Naive thymus-derived CD8-positive, alpha-beta T cell (primary cell): Measurements from ENCODE around the gene RAPGEF1. TPM values are rescaled to one million over a fixed set of nuclear protein-coding genes. Genes with fewer than 3 reads are reported as not detected.

ENCODE experiments used
- ATAC-seq, 2 donors: fragments of 150-1000 bp; cut with Tn5 transposase in 1 of 2; sonication (Bioruptor Pico), chemical (Tn5 transposase) in 1 of 2; 1 replicate in 1 of 2; 2 replicates in 1 of 2; pipeline ENCODE4 v1.10.0; 2021; ENCODE audit warnings: mild to moderate bottlenecking in 2 of 2, moderate library complexity in 2 of 2
- POLR2A ChIA-PET: fragments of 350-600 bp; sonication (Branson Sonifier 250); formaldehyde crosslinking; loops from one replicate; lab custom pipeline; 2021; ENCODE audit warnings: antibody characterized with exemption; lab: Charles Lee
- DNase-seq, 10 donors: peaks; one replicate each; pipeline versions ENCODE4 v3.0.0 to v3.0.0-alpha.2; 2020 to 2022
- H3K27ac Mint-ChIP-seq, 10 donors: one replicate each; pipeline ENCODE4 v1.8.0; 2020 to 2022; ENCODE audit warnings: mild to moderate bottlenecking in 10 of 10, mixed read lengths in 10 of 10, moderate library complexity in 4 of 10, inconsistent platforms in 1 of 10
- H3K27me3 Mint-ChIP-seq, 5 donors: one replicate each; pipeline ENCODE4 v1.8.0; 2021 to 2022; ENCODE audit warnings: mixed read lengths in 5 of 5
- H3K36me3 Mint-ChIP-seq, 3 donors: one replicate each; pipeline ENCODE4 v1.8.0; 2020 to 2022; ENCODE audit warnings: mixed read lengths in 3 of 3, mild to moderate bottlenecking in 2 of 3, inconsistent platforms in 1 of 3
- H3K4me1 Mint-ChIP-seq, 4 donors: one replicate each; pipeline ENCODE4 v1.8.0; 2021 to 2022; ENCODE audit warnings: mixed read lengths in 4 of 4
- H3K4me3 Mint-ChIP-seq, 10 donors: one replicate each; pipeline ENCODE4 v1.8.0; 2020 to 2022; ENCODE audit warnings: mild to moderate bottlenecking in 10 of 10, mixed read lengths in 10 of 10, moderate library complexity in 6 of 10, inconsistent platforms in 1 of 10
- H3K9me3 Mint-ChIP-seq, 9 donors: one replicate each; pipeline ENCODE4 v1.8.0; 2020 to 2022; ENCODE audit warnings: mixed read lengths in 9 of 9, mild to moderate bottlenecking in 3 of 9, inconsistent platforms in 1 of 9, moderate library complexity in 1 of 9
- polyA plus RNA-seq, 3 donors: library from polyadenylated mRNA; unstranded; fragments of 300-500 nt; fragmentation: Illumina TruSeq; gene quantifications; one replicate each; pipeline ENCODE4 v1.2.3, GENCODE V29; 2021
- total RNA-seq, 8 experiments: library from RNA in 2 of 8; stranded (reverse) in 2 of 8; gene quantifications; one replicate each; pipeline ENCODE4 v1.2.3 and lab custom pipeline; 2021 to 2026

RAPGEF1 gene
- total and polyA plus RNA-seq, 5 experiments from 2014 or later: 1.6 to 94.7 (median 9.0) TPM

- Mint-ChIP-seq H3K4me3 (peak overlapping the region in 1 of 10 donors; percentile 2), H3K27ac (peak overlapping the region in 3 of 10 donors; percentile 15 to 88 (median 62)), H3K9me3 (no peaks in the 10 kb centered on the region), H3K36me3 (peaks cover 0 to 24% (median 4%) of the 10 kb centered on the region in 3 donors), H3K27me3 (no peaks in the 10 kb centered on the region), H3K4me1 (peaks cover 19 to 54% (median 46%) of the 10 kb centered on the region in 4 donors)
- DNase-seq: no peak
- POLR2A ChIA-PET: interaction anchor here (0.7 kb wide), 1 partner anchor 288 kb away, joined by 3 read pairs; no protein-coding TSS in a partner anchor
- no peak for ATAC-seq
Measured at GRCh38 chr9:131580358-131580757, 159.5 kb downstream of the RAPGEF1 start.

- POLR2A ChIA-PET: interaction anchor here (1.1 to 1.7 kb wide), 4 partner anchors 10 to 160 kb away, joined by 3 to 4 read pairs (median 4); partner anchors contain the start of gene RAPGEF1
- H3K27me3 Mint-ChIP-seq: no peaks in the 10 kb centered on the region
Measured at GRCh38 chr9:131579789-131580211, 160.1 kb downstream of the RAPGEF1 start.

GRCh38 chr9:131578731-131579504, 161.0 kb downstream of the RAPGEF1 start:
- peaks cover 17 to 41% (median 34%) of the 10 kb centered on the region in 4 donors for H3K4me1 Mint-ChIP-seq
- H3K36me3 Mint-ChIP-seq: peaks cover 0 to 24% (median 4%) of the 10 kb centered on the region in 3 donors
- H3K9me3 Mint-ChIP-seq: no peaks in the 10 kb centered on the region
- peak overlapping the region; percentile 85 to 97 (median 94) for H3K27ac Mint-ChIP-seq
- H3K27me3 Mint-ChIP-seq: no peaks in the 10 kb centered on the region
- peak; percentile 97 for ATAC-seq
- POLR2A ChIA-PET: interaction anchor here (0.6 to 1.7 kb wide), 14 partner anchors 9 to 662 kb away, joined by 3 to 6 read pairs (median 3); partner anchors contain the start of gene RAPGEF1
- H3K4me3 Mint-ChIP-seq: peak overlapping the region; percentile 58 to 81 (median 72)
- peak; percentile 33 to 79 (median 56) for DNase-seq

More at GRCh38 chr9:131579789-131580211, 160.1 kb downstream of the RAPGEF1 start:
- H3K36me3 Mint-ChIP-seq: peaks cover 0 to 24% (median 4%) of the 10 kb centered on the region in 3 donors
- peaks cover 17 to 49% (median 41%) of the 10 kb centered on the region in 4 donors for H3K4me1 Mint-ChIP-seq
- H3K9me3 Mint-ChIP-seq: no peaks in the 10 kb centered on the region
- DNase-seq (no peak), ATAC-seq (no peak)
- H3K27ac Mint-ChIP-seq: peak overlapping the region in 8 of 10 donors; percentile 19 to 95 (median 91)
- peak overlapping the region in 3 of 10 donors; percentile 20 to 71 (median 26) for H3K4me3 Mint-ChIP-seq

DNA sequence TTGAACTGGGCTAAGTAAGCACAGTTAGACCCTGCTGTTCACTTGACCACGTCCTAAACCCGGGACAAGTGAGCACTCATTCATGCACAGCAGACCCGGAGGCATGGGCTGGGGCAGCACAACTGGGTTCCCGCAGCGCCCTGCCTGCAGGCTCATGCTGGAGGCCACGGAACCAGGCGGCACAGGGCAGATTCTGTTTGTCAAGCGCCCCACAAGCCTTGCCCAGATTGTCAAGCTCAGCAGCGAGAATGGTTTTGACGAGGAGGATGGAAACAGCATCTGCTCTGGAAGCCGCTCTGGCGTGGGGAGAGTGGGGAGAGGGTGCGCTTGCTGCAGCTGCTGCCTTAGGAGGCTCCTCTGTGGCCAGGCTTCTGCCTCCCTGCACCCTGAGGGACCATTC, 161.9 kb downstream of the RAPGEF1 start:
- Mint-ChIP-seq H3K36me3 (peaks cover 0 to 21% (median 4%) of the 10 kb centered on the region in 3 donors), H3K27me3 (no peaks in the 10 kb centered on the region), H3K27ac (peak overlapping the region; percentile 85 to 97 (median 94)), H3K9me3 (no peaks in the 10 kb centered on the region), H3K4me3 (peak overlapping the region in 9 of 10 donors; percentile 7 to 81 (median 71)), H3K4me1 (peaks cover 15 to 33% (median 26%) of the 10 kb centered on the region in 4 donors)
- ATAC-seq: no peak
- DNase-seq: no peak
- POLR2A ChIA-PET: interaction anchor here (0.5 to 1.7 kb wide), 5 partner anchors 24 to 118 kb away, joined by 3 to 5 read pairs (median 4); no protein-coding TSS in a partner anchor

DNA sequence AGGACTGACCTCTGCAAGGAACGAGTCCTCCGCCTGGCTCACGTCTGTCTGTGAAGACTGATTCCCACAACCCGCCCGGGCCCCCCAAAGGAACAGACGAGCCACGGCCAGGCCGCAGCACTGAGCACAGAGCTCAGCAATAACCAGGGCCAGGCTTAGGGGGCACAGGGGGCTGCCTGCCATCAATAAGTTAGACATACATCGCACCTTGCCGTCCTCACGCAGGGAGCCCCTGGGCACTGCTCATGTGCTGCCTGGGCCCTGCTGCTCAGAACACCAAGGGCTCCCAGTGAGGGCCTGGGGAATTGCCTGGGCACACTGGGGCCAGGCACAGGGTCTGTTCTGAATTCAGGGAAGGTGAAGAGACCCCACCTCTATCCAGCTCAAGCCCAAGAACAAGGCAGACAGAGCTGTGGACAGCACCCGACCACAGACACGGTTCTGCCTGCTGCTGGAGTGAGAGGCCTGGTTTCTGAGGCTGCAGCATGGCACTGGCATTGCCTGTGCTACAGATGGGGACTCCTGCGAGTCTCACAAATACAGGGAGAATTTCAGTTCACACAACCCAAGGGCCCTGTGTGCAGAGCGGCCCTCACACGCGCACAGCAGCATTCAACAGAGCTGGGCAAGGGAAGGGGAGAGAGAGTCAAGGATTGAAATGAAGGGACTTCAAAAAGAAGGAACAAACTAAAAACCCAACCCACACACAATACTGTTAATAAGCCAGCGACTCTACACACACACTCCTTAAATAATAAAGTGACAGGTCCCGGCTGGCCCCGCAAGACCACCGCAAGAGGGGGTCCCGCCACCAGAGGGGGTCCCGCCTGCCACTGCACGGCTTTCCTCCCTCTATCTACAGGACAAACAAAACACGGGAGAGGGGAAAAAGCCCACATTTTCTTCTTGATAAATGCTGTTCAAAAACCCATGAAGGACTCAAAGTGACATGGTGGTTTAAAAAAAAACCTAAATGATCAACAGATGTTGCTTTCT, 162.6 kb downstream of the RAPGEF1 start:
- Mint-ChIP-seq H3K9me3 (no peaks in the 10 kb centered on the region), H3K4me1 (peaks cover 15 to 31% (median 25%) of the 10 kb centered on the region in 4 donors), H3K4me3 (peak overlapping the region in 6 of 10 donors; percentile 24 to 78 (median 58)), H3K27ac (peak overlapping the region; percentile 44 to 97 (median 94)), H3K27me3 (no peaks in the 10 kb centered on the region), H3K36me3 (peaks cover 0 to 24% (median 7%) of the 10 kb centered on the region in 3 donors)
- ATAC-seq: no peak
- no peak for DNase-seq
- POLR2A ChIA-PET: interaction anchor here (0.5 to 1.7 kb wide), 4 partner anchors 31 to 118 kb away, joined by 3 to 5 read pairs (median 4); no protein-coding TSS in a partner anchor

DNA sequence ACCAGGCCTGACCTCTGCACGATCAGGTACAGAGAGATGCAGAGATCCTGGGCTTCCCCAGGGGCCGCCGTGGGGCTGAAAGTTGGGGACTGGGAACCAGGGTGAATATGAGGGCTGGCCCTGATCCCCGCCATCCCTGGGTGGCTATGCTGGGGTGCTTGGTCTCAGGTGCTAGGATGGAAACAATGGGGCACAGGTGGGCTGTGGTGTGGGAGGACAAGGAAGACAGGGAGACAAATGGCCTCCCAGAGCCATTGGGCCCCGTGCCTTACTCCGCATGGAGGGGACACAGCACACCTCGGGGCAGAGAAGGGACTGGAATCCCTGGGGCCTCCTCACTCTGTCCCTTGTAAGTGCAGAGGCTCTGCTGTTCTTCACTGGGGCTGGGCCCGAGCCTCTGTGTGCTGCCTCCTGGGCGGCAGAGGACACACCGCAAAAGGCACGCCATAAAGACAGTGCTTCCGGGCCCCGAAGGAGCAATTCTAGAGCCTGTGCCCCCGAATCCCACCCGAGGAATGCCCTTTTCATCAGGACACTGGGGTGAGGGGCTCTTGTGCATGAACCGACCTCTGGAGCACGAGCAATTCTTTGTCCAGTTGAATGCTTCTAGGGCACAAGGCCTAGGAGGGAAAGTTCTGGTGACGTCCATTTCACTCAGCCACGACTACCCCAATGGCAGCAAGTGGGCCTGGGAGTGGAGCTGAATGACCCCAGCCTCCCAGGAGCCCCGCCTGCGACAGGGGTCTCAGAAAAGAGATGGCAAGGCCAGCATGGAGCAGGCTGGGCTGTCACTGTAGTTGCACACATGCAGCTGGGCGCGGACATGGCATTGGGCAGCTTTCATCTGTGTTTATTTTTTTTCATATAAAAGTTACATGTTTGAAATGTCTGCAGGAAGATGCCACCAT, 163.7 kb downstream of the RAPGEF1 start:
- DNase-seq (no peak), ATAC-seq (no peak)
- POLR2A ChIA-PET: interaction anchor here (1.3 kb wide), 1 partner anchor 9 kb away, joined by 3 read pairs; no protein-coding TSS in a partner anchor
- peaks cover 15 to 27% (median 23%) of the 10 kb centered on the region in 4 donors for H3K4me1 Mint-ChIP-seq
- H3K27ac Mint-ChIP-seq: peak overlapping the region in 5 of 10 donors; percentile 8 to 44 (median 31)
- peaks cover 0 to 19% (median 7%) of the 10 kb centered on the region in 3 donors for H3K36me3 Mint-ChIP-seq
- H3K27me3 Mint-ChIP-seq: no peaks in the 10 kb centered on the region
- H3K9me3 Mint-ChIP-seq: no peaks in the 10 kb centered on the region
- H3K4me3 Mint-ChIP-seq: no peak overlapping the region

- ATAC-seq: no peak
Measured at GRCh38 chr9:131574730-131575640, 164.9 kb downstream of the RAPGEF1 start.

GRCh38 chr9:131567910-131568309, 172.0 kb downstream of the RAPGEF1 start:
- peak overlapping the region in 1 of 10 donors; percentile 83 for H3K27ac Mint-ChIP-seq
- no peak for ATAC-seq
- no peaks in the 10 kb centered on the region for H3K27me3 Mint-ChIP-seq
- POLR2A ChIA-PET: no interaction called here
- H3K9me3 Mint-ChIP-seq: peaks cover 0 to under 1% (median 0%) of the 10 kb centered on the region in 9 donors
- H3K4me1 Mint-ChIP-seq: peaks cover 0 to 3% (median under 1%) of the 10 kb centered on the region in 4 donors
- DNase-seq: no peak
- no peak overlapping the region for H3K4me3 Mint-ChIP-seq
- peaks cover 0 to 18% (median 9%) of the 10 kb centered on the region in 3 donors for H3K36me3 Mint-ChIP-seq

More at GRCh38 chr9:131574730-131575640, 164.9 kb downstream of the RAPGEF1 start:
- POLR2A ChIA-PET: interaction anchor here (1.3 kb wide), 1 partner anchor 10 kb away, joined by 3 read pairs; no protein-coding TSS in a partner anchor
- peaks cover 0 to 12% (median 8%) of the 10 kb centered on the region in 3 donors for H3K36me3 Mint-ChIP-seq
- H3K4me1 Mint-ChIP-seq: peaks cover 15 to 26% (median 23%) of the 10 kb centered on the region in 4 donors
- DNase-seq: no peak
- no peaks in the 10 kb centered on the region for H3K27me3 Mint-ChIP-seq
- H3K27ac Mint-ChIP-seq: no peak overlapping the region
- no peaks in the 10 kb centered on the region for H3K9me3 Mint-ChIP-seq
- no peak overlapping the region for H3K4me3 Mint-ChIP-seq

GRCh38 chr9:131566158-131566557, 173.7 kb downstream of the RAPGEF1 start:
- Mint-ChIP-seq H3K4me3 (no peak overlapping the region), H3K4me1 (peaks cover 0 to 3% (median under 1%) of the 10 kb centered on the region in 4 donors), H3K36me3 (peaks cover 0 to 12% (median 6%) of the 10 kb centered on the region in 3 donors), H3K27me3 (no peaks in the 10 kb centered on the region), H3K9me3 (peaks cover 0 to 9% (median 0%) of the 10 kb centered on the region in 9 donors), H3K27ac (peak overlapping the region in 1 of 10 donors; percentile 53)
- POLR2A ChIA-PET: interaction anchor here (0.7 kb wide), 1 partner anchor 90 kb away, joined by 4 read pairs; no protein-coding TSS in a partner anchor
- ATAC-seq (no peak), DNase-seq (no peak)

GRCh38 chr9:131565369-131565768, 174.5 kb downstream of the RAPGEF1 start:
- Mint-ChIP-seq H3K4me1 (peaks cover 0 to 3% (median under 1%) of the 10 kb centered on the region in 4 donors), H3K27ac (no peak overlapping the region), H3K36me3 (peaks cover 0 to 11% (median 5%) of the 10 kb centered on the region in 3 donors), H3K27me3 (no peaks in the 10 kb centered on the region), H3K9me3 (peaks cover 0 to 9% (median 0%) of the 10 kb centered on the region in 9 donors), H3K4me3 (no peak overlapping the region)
- ATAC-seq (no peak), DNase-seq (no peak)
- POLR2A ChIA-PET: interaction anchor here (0.7 kb wide), 1 partner anchor 89 kb away, joined by 4 read pairs; no protein-coding TSS in a partner anchor
